NCI-H510A (cell line): Measurements from ENCODE around the gene FOXQ1.

ENCODE experiments used
- DNase-seq: peaks from one replicate; lab custom pipeline; 2025; lab: John Stamatoyannopoulos, UW

Gene FOXQ1

GRCh38 chr6:1363298-1363697, 51.4 kb downstream of the FOXQ1 start:
- DNase-seq, result no peak

GRCh38 chr6:1363729-1364572, 52.1 kb downstream of the FOXQ1 start:
- DNase-seq, result no peak
